DOHH2 (cell line): Measurements from ENCODE around the gene STRN4.

Experiments
- CTCF ChIP-seq: fragments of 200-600 bp; sonication (generic); IDR thresholded peaks from one replicate; pipeline ENCODE4 v1.5.1; 2014; ENCODE audit warnings: antibody characterized with exemption, mild to moderate bottlenecking, low read depth, low read length; ENCODE audit not compliant: poor library complexity, severe bottlenecking
- EZH2phosphoT487 ChIP-seq: fragments of 200-600 bp; sonication (generic); IDR thresholded peaks from 2 replicates; pipeline ENCODE4 v1.6.1; 2017; ENCODE audit warnings: borderline replicate concordance, mild to moderate bottlenecking, antibody characterized with exemption, low read length, moderate library complexity, mixed read lengths

GRCh38 chr19:46691948-46692347 is 54.3 kb downstream of the STRN4 start:
- TF ChIP-seq CTCF = no peak
- no peak for TF ChIP-seq EZH2phosphoT487
